HepG2 (cell line): ENCODE results near the gene PSKH1. TPM values are rescaled to one million over a fixed set of nuclear protein-coding genes. Genes with fewer than 3 reads are reported as not detected.
A peak's percentile ranks its signal among the peaks of the same experiment; 100 is the strongest.

Experiments
- FOXM1 ChIP-seq: sonication (generic); formaldehyde crosslinking; IDR thresholded peaks from 2 replicates; pipeline ENCODE4 v1.5.0; 2020; ENCODE audit warnings: missing genetic modification reagents
- GFI1 ChIP-seq: sonication (generic); formaldehyde crosslinking; IDR thresholded peaks from 2 replicates; pipeline ENCODE4 v1.5.0; 2020; ENCODE audit warnings: missing genetic modification reagents, mild to moderate bottlenecking, borderline replicate concordance
- GTF3A ChIP-seq: sonication (generic); formaldehyde crosslinking; conservative IDR thresholded peaks from 2 replicates; pipeline ENCODE4 v1.4.0; 2020; ENCODE audit warnings: mild to moderate bottlenecking, missing genetic modification reagents
- HOXA9 ChIP-seq: sonication (generic); formaldehyde crosslinking; IDR thresholded peaks from 2 replicates; pipeline ENCODE4 v1.8.1; 2022; ENCODE audit warnings: missing genetic modification reagents, mild to moderate bottlenecking, moderate library complexity, borderline replicate concordance
- KDM5A ChIP-seq: fragments of 200-600 bp; sonication (generic); IDR thresholded peaks from 2 replicates; pipeline ENCODE4 v1.7.0; 2018; ENCODE audit warnings: antibody characterized with exemption, mild to moderate bottlenecking, low read length, borderline replicate concordance
- MATR3 ChIP-seq: sonication (generic); formaldehyde crosslinking; IDR thresholded peaks from 2 replicates; pipeline ENCODE4 v1.4.0; 2020; ENCODE audit warnings: missing genetic modification reagents
- MED1 ChIP-seq: sonication (generic); formaldehyde crosslinking; IDR thresholded peaks from 2 replicates; pipeline ENCODE4 v1.4.0; 2020; ENCODE audit warnings: missing genetic modification reagents
- NR2F2 ChIP-seq: IDR thresholded peaks from 2 replicates; pipeline ENCODE4 v1.6.1; 2012; ENCODE audit warnings: low read depth, inconsistent platforms, borderline replicate concordance
- PHF8 ChIP-seq: sonication (generic); formaldehyde crosslinking; IDR thresholded peaks from 2 replicates; pipeline ENCODE4 v1.5.0; 2020; ENCODE audit warnings: missing genetic modification reagents
- RAD51 ChIP-seq: fragments of 450-650 bp; IDR thresholded peaks from 2 replicates; pipeline ENCODE4 v1.6.1; 2016; ENCODE audit warnings: borderline replicate concordance
- RBAK ChIP-seq: sonication (generic); formaldehyde crosslinking; IDR thresholded peaks from 2 replicates; pipeline ENCODE4 v1.5.1; 2020; ENCODE audit warnings: mild to moderate bottlenecking, missing genetic modification reagents
- RFX5 ChIP-seq: IDR thresholded peaks from 2 replicates; pipeline ENCODE4 v1.6.1; 2011; ENCODE audit warnings: low read depth, low read length, improper control_type of control experiment
- TBX3 ChIP-seq: fragments of 450-650 bp; IDR thresholded peaks from 2 replicates; pipeline ENCODE4 v1.6.1; 2017; ENCODE audit warnings: antibody characterized with exemption, mild to moderate bottlenecking, inconsistent platforms, borderline replicate concordance
- YEATS2 ChIP-seq: sonication (generic); formaldehyde crosslinking; IDR thresholded peaks from 2 replicates; pipeline ENCODE4 v1.4.0; 2020; ENCODE audit warnings: missing genetic modification reagents, borderline replicate concordance
- ZBTB3 ChIP-seq: sonication (generic); formaldehyde crosslinking; IDR thresholded peaks from 2 replicates; pipeline ENCODE4 v1.4.0; 2020; ENCODE audit warnings: low read depth, mild to moderate bottlenecking, moderate library complexity, missing genetic modification reagents, borderline replicate concordance
- ZFP82 ChIP-seq: sonication (generic); formaldehyde crosslinking; IDR thresholded peaks from 2 replicates; pipeline ENCODE4 v1.5.1; 2020; ENCODE audit warnings: mild to moderate bottlenecking, missing genetic modification reagents, borderline replicate concordance
- ZNF124 ChIP-seq: sonication (generic); formaldehyde crosslinking; IDR thresholded peaks from 2 replicates; pipeline ENCODE4 v1.4.0; 2020; ENCODE audit warnings: missing genetic modification reagents
- ZNF256 ChIP-seq: sonication (generic); formaldehyde crosslinking; conservative IDR thresholded peaks from 2 replicates; pipeline ENCODE4 v1.4.0; 2020; ENCODE audit warnings: missing genetic modification reagents
- ZNF563 ChIP-seq: sonication (generic); formaldehyde crosslinking; IDR thresholded peaks from 2 replicates; pipeline ENCODE4 v1.8.0; 2022; ENCODE audit warnings: mild to moderate bottlenecking, moderate library complexity, missing genetic modification reagents
- ZNF564 ChIP-seq: sonication (generic); formaldehyde crosslinking; IDR thresholded peaks from 2 replicates; pipeline ENCODE4 v1.8.1; 2023; ENCODE audit warnings: mild to moderate bottlenecking, missing genetic modification reagents
- ZNF569 ChIP-seq: sonication (generic); formaldehyde crosslinking; IDR thresholded peaks from 2 replicates; pipeline ENCODE4 v1.5.0; 2020; ENCODE audit warnings: mild to moderate bottlenecking, missing genetic modification reagents, moderate library complexity, borderline replicate concordance
- polyA plus RNA-seq, 8 experiments: library from polyadenylated mRNA; depleted of rRNA in 3 of 8; stranded (reverse) in 7 of 8; unstranded in 1 of 8; fragments of >200 nt; fragmentation: Illumina TruSeq in 4 of 8; extraction: Trizol in 4 of 8; gene quantifications; 2 replicates each; pipeline versions ENCODE4 v1.2.1 to v1.2.3, GENCODE V29; 2011 to 2016; ENCODE audit warnings: low read depth in 4 of 8, missing spikeins in 1 of 8, mixed read lengths in 1 of 8; ENCODE audit not compliant: insufficient read depth in 1 of 8
- total RNA-seq, 5 experiments: library from RNA; depleted of rRNA; stranded (reverse); fragments of >200 nt; fragmentation: Illumina TruSeq; extraction: Trizol; gene quantifications; 2 replicates each; pipeline ENCODE4 v1.2.3, GENCODE V29; 2016; ENCODE audit warnings: low read depth in 1 of 5
- TF ChIP-seq, protein P1 (sequence below): sonication (generic); formaldehyde crosslinking; IDR thresholded peaks from 2 replicates; pipeline ENCODE4; 2020; ENCODE audit warnings: missing genetic modification reagents, mild to moderate bottlenecking, borderline replicate concordance
- TF ChIP-seq, protein P2 (sequence below): sonication (generic); formaldehyde crosslinking; IDR thresholded peaks from 2 replicates; pipeline ENCODE4 v1.8.1; 2023; ENCODE audit warnings: missing genetic modification reagents, inconsistent platforms, borderline replicate concordance
- TF ChIP-seq, protein P3 (sequence below): IDR thresholded peaks from 2 replicates; pipeline ENCODE4 v1.6.1; 2016; ENCODE audit warnings: mild to moderate bottlenecking, missing biosample characterization, missing genetic modification reagents
- TF ChIP-seq, protein P4 (sequence below): sonication (generic); formaldehyde crosslinking; IDR thresholded peaks from 2 replicates; pipeline ENCODE4 v1.4.0; 2020; ENCODE audit warnings: missing genetic modification reagents

The PSKH1 gene
- total and polyA plus RNA-seq, 2 of the 13 experiments (the other 11 are each of a cell fraction or from before 2014, with no cell fraction given): 8.4 to 19.1 TPM

DNA sequence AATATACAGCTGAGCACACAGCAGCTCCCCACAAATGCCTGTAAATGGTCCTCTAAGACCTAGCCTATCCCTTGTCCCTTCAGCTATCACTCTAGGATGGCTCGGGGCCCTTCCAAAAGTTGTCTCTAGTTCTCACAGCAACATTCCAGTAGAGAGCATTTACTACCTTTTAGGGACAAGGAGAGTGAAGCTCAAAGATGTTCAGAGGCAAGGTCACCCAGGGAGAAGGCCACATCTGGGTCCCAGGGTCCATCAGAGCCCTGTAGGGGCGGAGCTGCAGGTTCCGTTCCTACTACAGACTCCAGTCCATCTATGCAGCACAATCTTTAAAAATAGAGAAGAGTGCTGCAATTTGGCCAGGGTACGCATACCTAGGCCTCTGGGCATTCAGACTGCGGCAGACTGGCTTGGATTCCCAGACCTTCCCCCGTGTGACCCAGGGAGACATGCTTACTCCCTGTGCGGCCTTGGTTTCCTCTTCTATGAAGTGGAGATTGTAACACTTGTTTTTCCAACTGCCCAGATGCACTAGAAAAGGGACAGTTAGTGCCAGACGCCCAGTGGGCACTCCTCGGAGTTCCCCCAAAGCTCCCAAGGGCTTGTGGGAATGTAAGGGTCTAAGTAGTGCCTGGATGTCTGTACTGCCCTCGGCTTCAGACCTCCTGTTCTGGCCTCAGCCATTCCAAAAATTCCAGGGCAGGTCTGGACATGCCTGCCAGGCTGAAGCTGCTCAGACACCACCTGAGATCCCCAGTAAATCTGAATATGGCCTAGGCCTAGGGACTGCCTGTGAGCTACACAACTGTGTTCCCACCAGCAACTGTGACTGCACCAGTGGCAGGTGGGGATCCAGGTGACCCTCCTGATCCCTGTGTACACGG lies 72.9 kb downstream of the PSKH1 start (continued):
- TF ChIP-seq, protein P1, sequence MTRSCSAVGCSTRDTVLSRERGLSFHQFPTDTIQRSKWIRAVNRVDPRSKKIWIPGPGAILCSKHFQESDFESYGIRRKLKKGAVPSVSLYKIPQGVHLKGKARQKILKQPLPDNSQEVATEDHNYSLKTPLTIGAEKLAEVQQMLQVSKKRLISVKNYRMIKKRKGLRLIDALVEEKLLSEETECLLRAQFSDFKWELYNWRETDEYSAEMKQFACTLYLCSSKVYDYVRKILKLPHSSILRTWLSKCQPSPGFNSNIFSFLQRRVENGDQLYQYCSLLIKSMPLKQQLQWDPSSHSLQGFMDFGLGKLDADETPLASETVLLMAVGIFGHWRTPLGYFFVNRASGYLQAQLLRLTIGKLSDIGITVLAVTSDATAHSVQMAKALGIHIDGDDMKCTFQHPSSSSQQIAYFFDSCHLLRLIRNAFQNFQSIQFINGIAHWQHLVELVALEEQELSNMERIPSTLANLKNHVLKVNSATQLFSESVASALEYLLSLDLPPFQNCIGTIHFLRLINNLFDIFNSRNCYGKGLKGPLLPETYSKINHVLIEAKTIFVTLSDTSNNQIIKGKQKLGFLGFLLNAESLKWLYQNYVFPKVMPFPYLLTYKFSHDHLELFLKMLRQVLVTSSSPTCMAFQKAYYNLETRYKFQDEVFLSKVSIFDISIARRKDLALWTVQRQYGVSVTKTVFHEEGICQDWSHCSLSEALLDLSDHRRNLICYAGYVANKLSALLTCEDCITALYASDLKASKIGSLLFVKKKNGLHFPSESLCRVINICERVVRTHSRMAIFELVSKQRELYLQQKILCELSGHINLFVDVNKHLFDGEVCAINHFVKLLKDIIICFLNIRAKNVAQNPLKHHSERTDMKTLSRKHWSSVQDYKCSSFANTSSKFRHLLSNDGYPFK (CRISPR knock-in tag): no peak
- no peak for TF ChIP-seq ZBTB3 (CRISPR knock-in tag)
- no peak for TF ChIP-seq FOXM1 (CRISPR knock-in tag)
- TF ChIP-seq ZFP82 (CRISPR knock-in tag): no peak
- no peak; the same call in 1 of the 2 replicates for TF ChIP-seq MED1 (CRISPR knock-in tag)
- no peak for TF ChIP-seq ZNF124 (CRISPR knock-in tag)
- 0 out of 2 replicates have a peak, but pooled peaks have one; percentile 25 for TF ChIP-seq GTF3A (CRISPR knock-in tag)
- TF ChIP-seq ZNF564: no peak
- no peak for TF ChIP-seq YEATS2 (CRISPR knock-in tag)
- TF ChIP-seq HOXA9 (CRISPR knock-in tag): no peak
- TF ChIP-seq, protein P2, sequence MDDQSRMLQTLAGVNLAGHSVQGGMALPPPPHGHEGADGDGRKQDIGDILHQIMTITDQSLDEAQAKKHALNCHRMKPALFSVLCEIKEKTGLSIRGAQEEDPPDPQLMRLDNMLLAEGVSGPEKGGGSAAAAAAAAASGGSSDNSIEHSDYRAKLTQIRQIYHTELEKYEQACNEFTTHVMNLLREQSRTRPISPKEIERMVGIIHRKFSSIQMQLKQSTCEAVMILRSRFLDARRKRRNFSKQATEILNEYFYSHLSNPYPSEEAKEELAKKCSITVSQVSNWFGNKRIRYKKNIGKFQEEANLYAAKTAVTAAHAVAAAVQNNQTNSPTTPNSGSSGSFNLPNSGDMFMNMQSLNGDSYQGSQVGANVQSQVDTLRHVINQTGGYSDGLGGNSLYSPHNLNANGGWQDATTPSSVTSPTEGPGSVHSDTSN (CRISPR knock-in tag): no peak
- no peak for TF ChIP-seq KDM5A
- TF ChIP-seq, protein P3, sequence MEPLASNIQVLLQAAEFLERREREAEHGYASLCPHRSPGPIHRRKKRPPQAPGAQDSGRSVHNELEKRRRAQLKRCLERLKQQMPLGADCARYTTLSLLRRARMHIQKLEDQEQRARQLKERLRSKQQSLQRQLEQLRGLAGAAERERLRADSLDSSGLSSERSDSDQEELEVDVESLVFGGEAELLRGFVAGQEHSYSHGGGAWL (CRISPR knock-in tag): no peak
- TF ChIP-seq NR2F2: no peak
- TF ChIP-seq RFX5: no peak
- no peak for TF ChIP-seq ZNF563 (CRISPR knock-in tag)
- TF ChIP-seq, protein P4, sequence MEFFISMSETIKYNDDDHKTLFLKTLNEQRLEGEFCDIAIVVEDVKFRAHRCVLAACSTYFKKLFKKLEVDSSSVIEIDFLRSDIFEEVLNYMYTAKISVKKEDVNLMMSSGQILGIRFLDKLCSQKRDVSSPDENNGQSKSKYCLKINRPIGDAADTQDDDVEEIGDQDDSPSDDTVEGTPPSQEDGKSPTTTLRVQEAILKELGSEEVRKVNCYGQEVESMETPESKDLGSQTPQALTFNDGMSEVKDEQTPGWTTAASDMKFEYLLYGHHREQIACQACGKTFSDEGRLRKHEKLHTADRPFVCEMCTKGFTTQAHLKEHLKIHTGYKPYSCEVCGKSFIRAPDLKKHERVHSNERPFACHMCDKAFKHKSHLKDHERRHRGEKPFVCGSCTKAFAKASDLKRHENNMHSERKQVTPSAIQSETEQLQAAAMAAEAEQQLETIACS (CRISPR knock-in tag): no peak
- TF ChIP-seq TBX3: no peak
- TF ChIP-seq PHF8 (CRISPR knock-in tag): peak; percentile 48; the same call in 1 of the 2 replicates
- no peak for TF ChIP-seq MATR3 (CRISPR knock-in tag)
- no peak for TF ChIP-seq ZNF256 (CRISPR knock-in tag)
- TF ChIP-seq RBAK (CRISPR knock-in tag): no peak
- no peak for TF ChIP-seq GFI1
- no peak for TF ChIP-seq ZNF569 (CRISPR knock-in tag)
- no peak for TF ChIP-seq RAD51
